ENCODE results near the gene ADAMTSL1.

DNA sequence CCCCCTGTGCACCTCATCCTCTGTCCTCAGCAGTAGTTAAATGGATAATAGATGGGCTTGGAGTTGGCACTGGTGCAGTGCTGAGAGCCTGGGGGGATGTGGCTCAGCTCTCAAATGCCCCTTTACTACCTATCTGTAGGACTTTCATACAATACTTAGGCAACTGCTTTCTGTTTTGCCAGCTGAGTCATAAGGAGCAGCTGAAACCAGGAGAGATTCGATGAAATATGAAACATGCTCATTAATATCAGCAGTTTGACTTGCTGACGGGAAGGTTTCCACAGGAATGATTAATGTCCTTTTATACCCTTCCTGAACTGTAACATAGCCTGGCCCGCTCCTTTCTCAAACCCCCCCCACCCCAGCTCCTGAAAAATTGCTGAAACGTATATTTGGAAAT is 416.4 kb downstream of the ADAMTSL1 start:
- TF ChIP-seq, protein P1, sequence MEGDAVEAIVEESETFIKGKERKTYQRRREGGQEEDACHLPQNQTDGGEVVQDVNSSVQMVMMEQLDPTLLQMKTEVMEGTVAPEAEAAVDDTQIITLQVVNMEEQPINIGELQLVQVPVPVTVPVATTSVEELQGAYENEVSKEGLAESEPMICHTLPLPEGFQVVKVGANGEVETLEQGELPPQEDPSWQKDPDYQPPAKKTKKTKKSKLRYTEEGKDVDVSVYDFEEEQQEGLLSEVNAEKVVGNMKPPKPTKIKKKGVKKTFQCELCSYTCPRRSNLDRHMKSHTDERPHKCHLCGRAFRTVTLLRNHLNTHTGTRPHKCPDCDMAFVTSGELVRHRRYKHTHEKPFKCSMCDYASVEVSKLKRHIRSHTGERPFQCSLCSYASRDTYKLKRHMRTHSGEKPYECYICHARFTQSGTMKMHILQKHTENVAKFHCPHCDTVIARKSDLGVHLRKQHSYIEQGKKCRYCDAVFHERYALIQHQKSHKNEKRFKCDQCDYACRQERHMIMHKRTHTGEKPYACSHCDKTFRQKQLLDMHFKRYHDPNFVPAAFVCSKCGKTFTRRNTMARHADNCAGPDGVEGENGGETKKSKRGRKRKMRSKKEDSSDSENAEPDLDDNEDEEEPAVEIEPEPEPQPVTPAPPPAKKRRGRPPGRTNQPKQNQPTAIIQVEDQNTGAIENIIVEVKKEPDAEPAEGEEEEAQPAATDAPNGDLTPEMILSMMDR (tag by site-specific recombination; IDR thresholded peaks at IDR 0.05), result no peak
- TF ChIP-seq ZFHX2 (tag by site-specific recombination; conservative IDR thresholded peaks at IDR 0.05) (no peak), TCF7L2 (IDR thresholded peaks at IDR 0.05; ENCODE audit: borderline replicate concordance, low read depth, low read length) (no peak), BCL11A (tag by site-specific recombination; IDR thresholded peaks at IDR 0.05; ENCODE audit: low read depth) (no peak), ZBTB17 (tag by site-specific recombination; IDR thresholded peaks at IDR 0.05) (no peak), PRDM2 (tag by site-specific recombination; IDR thresholded peaks at IDR 0.05; ENCODE audit: borderline replicate concordance) (no peak), ZFP41 (tag by site-specific recombination; IDR thresholded peaks at IDR 0.05; ENCODE audit: borderline replicate concordance) (no peak), MYNN (tag by site-specific recombination; IDR thresholded peaks at IDR 0.05; ENCODE audit: borderline replicate concordance) (no peak)
- TF ChIP-seq, protein P2, sequence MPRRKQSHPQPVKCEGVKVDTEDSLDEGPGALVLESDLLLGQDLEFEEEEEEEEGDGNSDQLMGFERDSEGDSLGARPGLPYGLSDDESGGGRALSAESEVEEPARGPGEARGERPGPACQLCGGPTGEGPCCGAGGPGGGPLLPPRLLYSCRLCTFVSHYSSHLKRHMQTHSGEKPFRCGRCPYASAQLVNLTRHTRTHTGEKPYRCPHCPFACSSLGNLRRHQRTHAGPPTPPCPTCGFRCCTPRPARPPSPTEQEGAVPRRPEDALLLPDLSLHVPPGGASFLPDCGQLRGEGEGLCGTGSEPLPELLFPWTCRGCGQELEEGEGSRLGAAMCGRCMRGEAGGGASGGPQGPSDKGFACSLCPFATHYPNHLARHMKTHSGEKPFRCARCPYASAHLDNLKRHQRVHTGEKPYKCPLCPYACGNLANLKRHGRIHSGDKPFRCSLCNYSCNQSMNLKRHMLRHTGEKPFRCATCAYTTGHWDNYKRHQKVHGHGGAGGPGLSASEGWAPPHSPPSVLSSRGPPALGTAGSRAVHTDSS (tag by site-specific recombination; IDR thresholded peaks at IDR 0.05), result no peak
